NCI-H2171 (cell line): ENCODE results near the gene DGUOK.
"Not testable (repeated sequence)": the region's sequence is repeated elsewhere in the genome, so short reads cannot be mapped to it uniquely, and the experiment has no call there.

Experiments used
- DNase-seq: peaks from one replicate; lab custom pipeline; 2025; lab: John Stamatoyannopoulos, UW

The DGUOK gene

GRCh38 chr2:73920577-73921545 is 5.8 kb upstream of the DGUOK start:
- DNase-seq = no peak

- DNase-seq = no peak
Observed at GRCh38 chr2:73921581-73921980, 5.1 kb upstream of the DGUOK start.

DNA sequence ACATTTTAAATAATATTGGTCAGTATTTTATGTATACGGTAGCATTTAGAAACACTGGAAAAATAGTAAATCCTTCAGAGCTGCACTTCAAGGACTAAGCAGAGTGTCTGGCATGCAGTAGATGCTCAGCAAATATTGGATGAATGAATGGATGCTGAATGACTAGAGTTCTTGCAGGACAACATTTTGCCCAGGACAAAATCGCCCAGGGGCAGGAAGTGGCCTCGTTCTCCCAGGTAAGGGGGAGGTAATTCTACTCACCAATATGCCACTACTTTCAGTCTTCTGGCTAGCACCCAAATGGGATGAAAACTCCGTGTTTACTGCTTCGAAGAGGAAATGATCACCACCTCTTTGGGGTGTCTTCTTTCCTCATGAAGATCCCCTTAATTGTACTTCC is 4.0 kb upstream of the DGUOK start:
- DNase-seq = no peak

DNA sequence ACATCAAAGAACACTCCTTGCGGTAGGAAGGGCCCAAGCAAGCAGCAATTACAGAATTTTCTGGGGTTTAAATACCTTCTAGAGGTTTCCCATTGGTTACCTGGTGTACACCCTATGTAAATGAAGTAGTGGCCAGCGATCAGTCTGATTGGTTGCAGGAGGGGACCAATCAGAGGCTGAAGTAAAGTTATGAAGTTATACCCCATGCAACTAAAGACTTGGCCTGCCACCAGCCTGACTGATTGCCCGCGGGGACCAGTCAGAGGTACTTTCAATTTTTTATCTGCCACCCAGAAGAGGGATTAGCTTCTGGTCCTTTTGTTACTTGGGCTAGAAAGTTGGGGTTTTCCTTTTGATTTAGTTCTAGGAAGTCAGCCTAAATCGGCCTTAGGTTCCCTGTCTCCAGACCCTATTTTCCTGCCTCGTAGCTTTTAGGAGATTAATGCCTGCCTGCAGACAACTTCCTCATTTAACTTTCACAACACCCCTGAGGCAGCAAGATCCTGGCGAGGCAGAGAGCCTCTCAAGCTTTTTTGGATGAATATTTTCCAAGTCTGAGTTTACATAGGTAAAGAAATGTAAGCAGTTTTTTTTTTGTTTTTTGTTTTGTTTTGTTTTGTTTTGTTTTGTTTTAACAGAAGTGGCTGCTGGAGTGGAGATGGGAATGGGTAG is 1.5 kb upstream of the DGUOK start:
- no peak for DNase-seq

- DNase-seq = no peak
Observed at GRCh38 chr2:73925853-73926492, 707 bp upstream of the DGUOK start.

DNA sequence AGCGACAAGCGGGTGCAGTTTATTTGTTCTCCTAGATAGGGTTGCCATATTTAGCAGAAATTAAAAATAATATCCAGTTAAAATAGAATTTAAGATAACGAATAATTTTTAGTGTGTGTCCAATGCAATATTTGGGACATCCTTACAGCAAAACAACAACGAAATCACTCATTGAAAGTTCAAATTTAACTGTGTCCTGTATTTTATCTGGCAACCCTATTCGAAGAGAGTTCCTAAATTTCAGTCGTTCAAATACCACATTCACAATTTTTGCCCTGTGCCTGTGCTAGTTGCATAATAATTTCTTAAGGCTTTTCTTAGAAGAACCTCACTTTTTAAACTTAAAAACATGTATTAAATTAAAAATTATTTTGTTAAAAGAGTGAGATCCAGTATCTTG is 664 bp downstream of the DGUOK start:
- no peak for DNase-seq

DNA sequence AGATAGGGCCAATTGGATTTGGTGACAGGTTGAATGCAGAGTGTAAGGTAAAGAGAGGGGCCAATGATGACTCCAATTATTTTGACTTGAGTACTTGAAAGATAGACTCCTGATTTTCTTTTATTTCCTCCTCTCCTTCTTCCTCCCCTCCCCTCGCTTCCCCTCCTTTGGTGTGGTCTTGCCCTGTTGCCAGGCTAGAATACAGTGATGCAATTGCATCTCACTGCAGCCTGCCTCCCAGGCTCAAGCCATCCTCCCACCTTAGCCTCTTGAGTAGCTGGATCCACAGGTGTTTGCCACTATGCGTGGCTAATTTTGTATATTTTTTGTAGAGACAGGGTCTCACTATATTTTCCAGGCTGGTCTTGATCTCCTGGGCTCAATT is 2.3 kb downstream of the DGUOK start:
- DNase-seq = no peak

DNA sequence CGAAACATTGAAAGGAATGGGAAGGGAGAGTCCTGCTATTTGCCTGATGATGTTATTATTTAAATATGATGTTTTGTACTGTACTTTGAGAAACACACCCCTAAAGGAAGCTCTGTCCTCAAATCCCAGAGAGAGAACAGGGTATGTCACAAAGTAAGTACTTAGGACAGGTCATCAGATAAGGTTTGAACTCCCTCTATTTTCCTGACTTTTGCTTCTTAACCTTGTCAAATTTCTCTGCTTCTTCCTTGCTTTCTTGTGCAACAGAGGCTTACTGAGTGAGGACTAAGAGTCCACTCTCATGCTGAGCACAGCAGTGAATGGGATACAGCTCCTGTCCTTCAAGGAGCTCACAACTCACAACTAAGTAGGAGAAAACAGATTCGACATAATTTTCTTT is 3.7 kb downstream of the DGUOK start:
- no peak for DNase-seq

DNA sequence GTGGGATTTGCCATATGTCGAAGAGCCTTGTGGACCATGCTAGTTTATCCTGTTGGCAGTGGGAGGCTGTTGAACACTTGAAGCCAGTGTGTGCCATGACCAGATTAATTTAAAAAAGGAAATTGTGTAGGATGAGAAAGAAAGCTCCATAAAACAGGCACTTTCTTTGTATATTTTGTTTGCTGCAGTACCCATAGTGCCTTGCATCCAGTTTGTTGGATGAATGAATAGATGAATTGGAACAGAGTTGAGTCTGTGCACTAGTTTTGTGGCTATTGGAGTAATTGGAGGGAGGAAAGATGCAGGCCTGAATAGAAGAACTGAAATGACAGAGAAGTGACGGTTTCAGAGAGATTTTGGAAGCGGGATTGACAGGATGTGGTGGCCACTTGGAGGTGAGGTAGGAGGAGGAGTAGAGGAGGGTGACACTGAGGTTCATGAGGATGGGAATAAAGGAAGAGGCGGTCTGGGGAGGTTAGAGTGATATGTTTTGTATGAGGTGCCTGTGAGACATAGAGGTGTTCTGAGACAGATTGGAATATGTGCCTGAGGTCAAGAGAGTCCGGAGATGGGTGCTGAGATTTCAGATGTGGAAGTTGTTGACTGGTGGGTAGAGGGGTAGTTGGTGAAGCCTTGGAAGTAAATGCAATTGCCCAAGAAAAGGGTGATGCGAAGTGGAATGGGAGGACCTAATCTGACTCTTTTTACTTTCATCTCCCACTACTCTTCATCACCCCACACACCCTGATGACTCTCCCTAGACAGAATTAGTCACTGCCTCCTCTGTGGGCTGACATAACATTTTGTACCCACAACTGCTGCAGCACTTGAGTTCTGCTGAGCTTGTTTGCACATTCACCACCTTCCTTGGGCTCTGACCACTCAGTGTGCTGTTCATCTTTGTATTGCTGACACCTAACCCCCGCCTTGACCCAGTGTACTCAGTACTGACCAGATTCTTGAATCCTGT is 5.1 kb downstream of the DGUOK start:
- no peak for DNase-seq

DNA sequence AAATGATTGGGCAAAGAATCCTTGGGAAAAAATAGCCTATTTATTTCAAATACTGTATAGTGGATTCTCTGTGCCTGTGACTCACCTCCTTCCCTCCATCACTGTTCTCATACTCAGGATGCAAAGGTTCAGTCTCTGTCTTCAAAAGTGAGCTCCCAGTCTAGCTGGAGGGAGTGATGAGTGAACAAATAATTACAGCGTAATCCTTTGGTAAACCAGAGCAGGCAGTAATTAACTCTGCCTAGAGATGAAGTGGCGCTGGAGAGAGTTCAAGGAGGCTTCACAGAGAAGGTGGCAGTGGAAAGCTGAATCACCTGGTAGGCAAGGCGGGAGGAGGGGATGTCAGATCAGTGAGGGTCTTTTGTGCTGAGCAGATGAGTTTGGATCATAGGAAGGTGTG is 6.5 kb downstream of the DGUOK start:
- DNase-seq = no peak

DNA sequence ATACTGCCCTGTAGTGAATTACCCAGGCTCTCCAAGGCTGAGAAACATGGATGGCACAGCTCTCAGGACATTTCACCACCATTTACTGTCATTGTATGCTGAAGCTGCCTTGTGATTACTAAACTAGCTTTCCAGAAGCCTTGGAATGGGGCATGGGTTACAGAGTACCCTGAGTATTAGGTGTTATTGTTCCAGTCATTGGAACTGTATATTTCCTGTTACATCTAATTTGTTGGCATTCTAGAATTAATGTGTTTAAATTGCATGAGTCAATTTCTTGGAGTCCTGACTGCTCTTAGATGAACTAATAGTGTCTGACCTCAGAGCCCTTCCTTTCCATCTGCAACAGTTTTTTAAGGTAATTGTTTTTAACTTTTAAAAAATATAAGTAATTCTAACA is 9.0 kb downstream of the DGUOK start:
- no peak for DNase-seq

DNA sequence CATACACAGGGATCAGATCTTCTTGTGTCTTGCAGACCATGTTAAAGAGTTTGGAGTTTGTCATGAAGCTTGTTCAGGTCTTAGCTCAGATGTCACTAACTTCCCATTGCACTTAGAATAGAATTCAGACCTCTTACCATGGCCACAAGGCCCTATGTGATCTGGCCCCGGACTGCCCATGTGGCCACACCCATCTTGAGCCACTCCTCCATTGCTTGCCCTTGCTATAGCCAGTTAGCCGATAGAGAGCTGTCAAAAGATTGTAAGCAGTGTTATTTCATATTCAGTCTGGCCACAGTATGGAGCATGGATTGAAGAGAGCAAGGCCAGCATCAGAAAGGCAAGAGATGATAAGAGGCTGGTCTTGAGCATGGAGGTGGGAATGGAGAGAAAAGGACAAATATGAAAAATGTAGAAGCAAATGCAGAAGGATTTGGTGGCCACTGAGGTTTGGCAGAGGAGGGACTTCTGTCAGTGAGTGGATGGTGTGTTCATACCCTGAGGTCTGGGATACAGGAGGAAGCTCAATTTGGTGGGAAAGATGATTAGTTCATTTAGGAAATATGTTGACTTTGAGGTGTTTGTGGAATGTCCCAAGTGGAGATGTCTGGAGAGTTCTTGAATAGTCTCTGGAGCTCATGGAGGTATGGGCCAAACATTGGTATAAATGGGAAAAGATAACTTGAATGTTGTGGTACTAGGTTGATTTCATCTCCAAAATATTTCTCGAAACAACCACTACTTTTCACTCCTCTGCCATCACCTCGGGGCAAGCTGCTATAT is 10.6 kb downstream of the DGUOK start:
- DNase-seq = no peak

- DNase-seq = no peak
Observed at GRCh38 chr2:73937899-73938298, 11.2 kb downstream of the DGUOK start.

DNA sequence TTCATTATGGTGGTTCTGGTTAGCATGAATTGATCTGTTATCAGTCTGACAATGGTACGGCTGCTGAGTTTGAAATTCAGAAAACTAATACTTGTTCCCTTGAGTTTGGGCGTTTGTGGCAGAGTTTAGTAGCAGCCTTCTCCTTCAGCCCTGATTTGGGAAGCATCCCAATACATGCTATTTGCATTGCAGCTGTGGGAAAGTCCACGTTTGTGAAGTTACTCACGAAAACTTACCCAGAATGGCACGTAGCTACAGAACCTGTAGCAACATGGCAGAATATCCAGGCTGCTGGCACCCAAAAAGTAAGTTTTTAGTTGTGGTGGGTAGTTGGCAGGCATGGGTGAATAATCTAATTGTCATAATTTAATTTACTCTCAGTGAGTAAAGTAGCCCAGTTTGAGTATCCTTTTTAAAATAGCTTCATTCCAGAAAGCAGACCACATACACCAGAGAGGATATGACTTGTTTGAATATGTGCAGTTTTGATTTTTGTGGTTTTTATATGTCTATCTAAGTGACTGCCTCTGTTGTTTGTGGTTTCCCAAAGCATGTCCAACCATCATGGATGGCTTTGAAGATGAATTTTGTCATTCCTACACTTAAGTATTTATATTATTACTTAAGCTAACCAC is 12.2 kb downstream of the DGUOK start:
- no peak for DNase-seq

GRCh38 chr2:73939419-73939818 is 12.7 kb downstream of the DGUOK start:
- DNase-seq = no peak

DNA sequence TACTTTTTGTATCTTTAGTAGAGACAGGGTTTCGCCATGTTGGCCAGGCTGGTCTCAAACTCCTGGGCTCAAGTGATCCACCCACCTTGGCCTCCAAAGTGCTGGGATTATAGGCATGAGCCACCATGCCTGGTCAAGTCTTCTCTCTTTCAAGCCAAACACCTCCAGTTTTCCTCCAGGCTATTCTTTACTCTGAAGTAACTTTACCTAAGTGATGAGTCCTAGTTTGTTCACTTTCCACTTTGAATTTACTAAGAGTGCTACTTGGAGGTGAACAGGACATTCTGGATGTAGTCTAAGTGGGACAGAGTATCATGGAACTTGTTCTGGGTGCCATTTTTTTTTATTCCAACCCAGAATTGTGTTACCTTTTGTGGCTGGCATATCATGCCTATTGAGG is 13.4 kb downstream of the DGUOK start:
- not testable (repeated sequence) for DNase-seq

GRCh38 chr2:73942664-73943063 is 16.0 kb downstream of the DGUOK start:
- no peak for DNase-seq

- no peak for DNase-seq
Observed at GRCh38 chr2:73944714-73945113, 18.0 kb downstream of the DGUOK start.

DNA sequence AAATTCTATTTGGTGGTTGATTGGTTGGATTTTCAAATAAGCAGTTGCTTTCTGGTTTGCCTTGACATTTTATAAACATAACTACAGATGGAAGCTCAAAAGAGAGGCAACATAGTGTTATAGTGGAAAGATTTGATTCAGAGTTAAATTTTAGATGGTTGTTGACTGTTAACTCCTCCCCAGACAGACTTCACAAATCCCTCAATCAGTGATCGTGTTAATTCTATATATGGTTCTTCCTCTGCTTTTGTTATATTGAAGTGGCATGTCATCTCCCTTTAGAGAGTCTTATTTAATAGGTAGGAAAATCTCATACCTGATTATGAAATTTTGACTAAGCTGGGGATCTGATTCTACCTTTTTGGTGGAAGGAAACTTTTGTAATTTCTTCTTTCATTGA is 19.5 kb downstream of the DGUOK start:
- DNase-seq = no peak

DNA sequence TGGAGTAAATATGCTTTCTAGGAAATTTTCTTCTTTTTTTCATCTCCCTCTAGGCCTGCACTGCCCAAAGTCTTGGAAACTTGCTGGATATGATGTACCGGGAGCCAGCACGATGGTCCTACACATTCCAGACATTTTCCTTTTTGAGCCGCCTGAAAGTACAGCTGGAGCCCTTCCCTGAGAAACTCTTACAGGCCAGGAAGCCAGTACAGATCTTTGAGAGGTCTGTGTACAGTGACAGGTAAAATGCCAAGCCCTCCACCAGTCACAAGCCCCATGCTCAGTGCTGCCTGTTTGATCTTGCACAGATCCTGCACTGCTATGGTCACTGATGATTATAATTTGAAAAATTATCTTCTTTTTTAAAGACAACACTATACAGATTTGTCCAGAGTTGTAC is 20.0 kb downstream of the DGUOK start:
- DNase-seq = no peak
